RWPE2 (cell line): ENCODE measurements around the gene ADAMTS16.

ENCODE experiments used
- ATAC-seq: fragments of 200-7000 bp; cut with Tn5 transposase; 3 replicates; pipeline ENCODE4 v1.9.1; 2021; ENCODE audit warnings: low read depth
- DNase-seq: peaks from one replicate; pipeline ENCODE4 v3.0.0-alpha.2; 2020; ENCODE audit warnings: low spot score
- H3K27ac ChIP-seq: fragments of 450-650 bp; 2 replicates; pipeline ENCODE4 v1.5.1; 2017; ENCODE audit warnings: mild to moderate bottlenecking; ENCODE audit not compliant: poor library complexity, severe bottlenecking
- H3K27me3 ChIP-seq: fragments of 250-450 bp; sonication (Bioruptor Pico); 2 replicates; pipeline ENCODE4 v1.5.1; 2021; ENCODE audit warnings: mild to moderate bottlenecking, moderate library complexity; ENCODE audit not compliant: insufficient read depth, poor library complexity, severe bottlenecking
- H3K36me3 ChIP-seq: fragments of 250-450 bp; sonication (Bioruptor Pico); 2 replicates; pipeline ENCODE4 v1.5.1; 2020; ENCODE audit warnings: low read depth, mild to moderate bottlenecking, moderate library complexity
- H3K4me1 ChIP-seq: fragments of 250-450 bp; sonication (Bioruptor Pico); 2 replicates; pipeline ENCODE4 v1.5.1; 2021; ENCODE audit warnings: mild to moderate bottlenecking, moderate library complexity; ENCODE audit not compliant: insufficient read depth, poor library complexity, severe bottlenecking
- H3K4me3 ChIP-seq: fragments of 250-450 bp; sonication (Bioruptor Pico); 2 replicates; pipeline ENCODE4 v1.5.1; 2021; ENCODE audit warnings: mild to moderate bottlenecking, moderate library complexity; ENCODE audit not compliant: severe bottlenecking
- H3K9me3 ChIP-seq: fragments of 250-450 bp; sonication (Bioruptor Pico); 2 replicates; pipeline ENCODE4 v1.5.1; 2021; ENCODE audit warnings: mild to moderate bottlenecking, moderate library complexity; ENCODE audit not compliant: severe bottlenecking
- TF ChIP-seq, protein P1 (sequence below): fragments of 450-650 bp; IDR thresholded peaks from one replicate; pipeline ENCODE4 v1.5.1; 2017; ENCODE audit warnings: mild to moderate bottlenecking, moderate library complexity; ENCODE audit not compliant: poor library complexity, severe bottlenecking

The ADAMTS16 gene

DNA sequence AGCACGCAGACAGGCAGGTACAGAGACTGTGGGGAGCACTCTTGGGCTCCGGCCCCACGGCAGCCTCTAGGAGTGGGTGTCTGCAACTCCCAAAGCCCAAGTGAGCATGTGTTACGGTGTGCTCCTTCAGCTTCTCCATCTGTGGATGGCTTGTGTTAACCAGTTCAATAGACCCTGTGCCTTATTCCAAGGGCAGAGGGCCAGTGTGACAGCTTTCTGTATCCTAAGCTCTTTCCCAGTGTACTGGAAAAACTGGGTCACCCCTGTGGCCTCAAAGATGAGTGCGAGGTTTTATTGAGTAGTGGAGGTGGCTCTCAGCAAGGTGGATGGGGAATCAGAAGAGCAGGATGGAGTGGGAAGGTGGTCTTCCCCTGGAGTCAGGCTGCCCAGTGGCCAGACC is 78.3 kb downstream of the ADAMTS16 start:
- ATAC-seq, result no peak
- Histone ChIP-seq H3K27me3 (no peaks in the 10 kb centered on the region), H3K27ac (no peak overlapping the region), H3K9me3 (no peaks in the 10 kb centered on the region), H3K4me3 (no peak overlapping the region), H3K36me3 (no peaks in the 10 kb centered on the region), H3K4me1 (no peaks in the 10 kb centered on the region)
- no peak for DNase-seq
- TF ChIP-seq, protein P1, sequence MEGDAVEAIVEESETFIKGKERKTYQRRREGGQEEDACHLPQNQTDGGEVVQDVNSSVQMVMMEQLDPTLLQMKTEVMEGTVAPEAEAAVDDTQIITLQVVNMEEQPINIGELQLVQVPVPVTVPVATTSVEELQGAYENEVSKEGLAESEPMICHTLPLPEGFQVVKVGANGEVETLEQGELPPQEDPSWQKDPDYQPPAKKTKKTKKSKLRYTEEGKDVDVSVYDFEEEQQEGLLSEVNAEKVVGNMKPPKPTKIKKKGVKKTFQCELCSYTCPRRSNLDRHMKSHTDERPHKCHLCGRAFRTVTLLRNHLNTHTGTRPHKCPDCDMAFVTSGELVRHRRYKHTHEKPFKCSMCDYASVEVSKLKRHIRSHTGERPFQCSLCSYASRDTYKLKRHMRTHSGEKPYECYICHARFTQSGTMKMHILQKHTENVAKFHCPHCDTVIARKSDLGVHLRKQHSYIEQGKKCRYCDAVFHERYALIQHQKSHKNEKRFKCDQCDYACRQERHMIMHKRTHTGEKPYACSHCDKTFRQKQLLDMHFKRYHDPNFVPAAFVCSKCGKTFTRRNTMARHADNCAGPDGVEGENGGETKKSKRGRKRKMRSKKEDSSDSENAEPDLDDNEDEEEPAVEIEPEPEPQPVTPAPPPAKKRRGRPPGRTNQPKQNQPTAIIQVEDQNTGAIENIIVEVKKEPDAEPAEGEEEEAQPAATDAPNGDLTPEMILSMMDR, result no peak

- Histone ChIP-seq H3K4me1 (no peaks in the 10 kb centered on the region), H3K27ac (no peak overlapping the region), H3K27me3 (no peaks in the 10 kb centered on the region), H3K9me3 (no peaks in the 10 kb centered on the region), H3K4me3 (no peak overlapping the region), H3K36me3 (no peaks in the 10 kb centered on the region)
- TF ChIP-seq, protein P1, result no peak
- no peak for DNase-seq
- ATAC-seq, result no peak
These were observed 79.4 kb downstream of the ADAMTS16 start for GRCh38 chr5:5219541-5219940.

DNA sequence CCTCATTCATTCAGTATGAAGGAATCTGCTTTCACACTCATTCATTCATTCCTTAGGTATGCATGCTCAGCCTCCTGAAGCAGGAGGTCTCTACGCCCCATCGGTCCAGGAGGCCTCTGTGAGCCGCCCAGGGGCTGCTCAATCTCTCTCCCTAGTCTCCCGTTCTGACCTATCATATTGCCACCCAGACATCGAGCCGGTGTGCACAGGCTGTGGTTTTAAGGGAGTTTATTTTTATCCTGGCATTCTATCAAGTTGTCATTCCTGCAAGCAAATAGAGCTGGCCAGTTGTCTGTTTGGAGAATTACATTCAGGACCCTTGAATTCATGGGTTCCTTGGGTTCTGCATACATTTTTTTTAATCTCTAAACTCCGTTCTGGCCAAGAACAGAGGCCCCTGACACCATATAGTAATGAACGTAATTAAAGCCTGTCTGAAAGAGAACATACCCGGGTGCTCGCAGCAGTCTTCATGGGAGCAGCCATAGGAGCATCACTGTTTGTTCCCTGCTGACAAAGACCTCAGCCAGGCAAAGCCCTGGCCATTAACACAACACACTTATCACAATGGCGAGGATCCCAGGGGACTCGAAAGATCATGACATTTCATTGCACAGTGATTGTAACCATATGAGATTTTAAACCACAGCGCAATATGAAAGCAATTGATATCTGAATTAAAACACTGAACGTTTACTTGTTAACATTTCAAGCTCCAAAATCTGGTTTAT is 80.9 kb downstream of the ADAMTS16 start:
- Histone ChIP-seq H3K27ac (no peak overlapping the region), H3K4me1 (no peaks in the 10 kb centered on the region), H3K27me3 (no peaks in the 10 kb centered on the region), H3K36me3 (no peaks in the 10 kb centered on the region), H3K4me3 (no peak overlapping the region), H3K9me3 (no peaks in the 10 kb centered on the region)
- no peak for DNase-seq
- no peak for ATAC-seq
- TF ChIP-seq, protein P1, result no peak

- Histone ChIP-seq H3K4me3 (no peak overlapping the region), H3K9me3 (no peaks in the 10 kb centered on the region), H3K4me1 (no peaks in the 10 kb centered on the region), H3K27ac (no peak overlapping the region), H3K27me3 (no peaks in the 10 kb centered on the region), H3K36me3 (no peaks in the 10 kb centered on the region)
- TF ChIP-seq, protein P1, result no peak
- DNase-seq (no peak), ATAC-seq (no peak)
These were observed 81.6 kb downstream of the ADAMTS16 start for GRCh38 chr5:5221724-5222123.

- DNase-seq (no peak), ATAC-seq (no peak)
- H3K4me1 ChIP-seq, result peaks cover 4% of the 10 kb centered on the region
- no peaks in the 10 kb centered on the region for H3K9me3 ChIP-seq
- no peak overlapping the region for H3K4me3 ChIP-seq
- TF ChIP-seq, protein P1, result no peak
- no peak overlapping the region for H3K27ac ChIP-seq
- H3K36me3 ChIP-seq, result no peaks in the 10 kb centered on the region
- H3K27me3 ChIP-seq, result no peaks in the 10 kb centered on the region
These were observed 91.4 kb downstream of the ADAMTS16 start for GRCh38 chr5:5231576-5231975.
